K562 (cell line): Measurements from ENCODE around the gene CALU. TPM values are rescaled to one million over a fixed set of nuclear protein-coding genes. Genes with fewer than 3 reads are reported as not detected.

ENCODE experiments used
- DACH1 ChIP-seq: fragments of 450-650 bp; IDR thresholded peaks from 2 replicates; pipeline ENCODE4 v1.6.1; 2018; ENCODE audit not compliant: partially characterized antibody
- ESRRA ChIP-seq: fragments of 450-650 bp; IDR thresholded peaks from 2 replicates; pipeline ENCODE4 v1.6.1; 2014; ENCODE audit warnings: low read depth, mild to moderate bottlenecking, moderate library complexity, borderline replicate concordance
- ETV5 ChIP-seq: sonication (generic); formaldehyde crosslinking; IDR thresholded peaks from 2 replicates; pipeline ENCODE4 v1.4.0; 2020; ENCODE audit warnings: low read depth, mild to moderate bottlenecking, missing genetic modification reagents
- FOXK1 ChIP-seq: sonication (generic); formaldehyde crosslinking; IDR thresholded peaks from 2 replicates; pipeline ENCODE4 v1.8.0; 2022; ENCODE audit warnings: missing genetic modification reagents, mild to moderate bottlenecking, borderline replicate concordance
- GABPA ChIP-seq: fragments of 200-800 bp; sonication (Bioruptor generic); conservative IDR thresholded peaks from 2 replicates; pipeline ENCODE4 v1.6.1; 2016; ENCODE audit warnings: low read depth, missing genetic modification characterization, missing compliant biosample characterization
- HDAC2 ChIP-seq: fragments of 450-650 bp; IDR thresholded peaks from 2 replicates; pipeline ENCODE4 v1.6.1; 2016; ENCODE audit warnings: mild to moderate bottlenecking
- HDGF ChIP-seq: fragments of 450-650 bp; IDR thresholded peaks from 2 replicates; pipeline ENCODE4 v1.6.1; 2016
- HNRNPL ChIP-seq: fragments of 200-400 bp; formaldehyde crosslinking; IDR thresholded peaks from 2 replicates; pipeline ENCODE4 v1.6.1; 2017; ENCODE audit warnings: low read depth, mild to moderate bottlenecking, low read length
- IFI16 ChIP-seq: fragments of 250-450 bp; sonication (Bioruptor Pico); IDR thresholded peaks from 2 replicates; pipeline ENCODE4 v2.1.2; 2022; ENCODE audit warnings: mild to moderate bottlenecking, inconsistent platforms
- JUND ChIP-seq, 2 experiments: IDR thresholded peaks; 2 replicates in 1 of 2; 3 replicates in 1 of 2; pipeline ENCODE4 v1.6.1; 2011; ENCODE audit warnings: borderline replicate concordance in 2 of 2, low read depth in 2 of 2, low read length in 2 of 2, improper control_type of control experiment in 1 of 2, missing biosample characterization in 1 of 2, missing genetic modification characterization in 1 of 2, missing genetic modification reagents in 1 of 2
- KDM1A ChIP-seq, 2 experiments: fragments of 450-650 bp; IDR thresholded peaks; 2 replicates each; pipeline ENCODE4 v1.6.1; 2016; ENCODE audit warnings: mild to moderate bottlenecking in 2 of 2
- L3MBTL2 ChIP-seq: fragments of 450-650 bp; IDR thresholded peaks from 2 replicates; pipeline ENCODE4 v1.6.1; 2016; ENCODE audit warnings: mild to moderate bottlenecking, moderate library complexity
- MAFK ChIP-seq: IDR thresholded peaks from 2 replicates; pipeline ENCODE4 v1.6.1; 2011; ENCODE audit warnings: low read length, improper control_type of control experiment
- NFATC3 ChIP-seq: fragments of 450-650 bp; IDR thresholded peaks from 2 replicates; pipeline ENCODE4 v1.6.1; 2017; ENCODE audit warnings: mild to moderate bottlenecking
- PML ChIP-seq: IDR thresholded peaks from 2 replicates; pipeline ENCODE4 v1.6.1; 2012; ENCODE audit warnings: low read length, inconsistent platforms
- POLR2AphosphoS2 ChIP-seq: IDR thresholded peaks from 2 replicates; pipeline ENCODE4 v1.6.1; 2012; ENCODE audit warnings: low read length, improper control_type of control experiment
- RBM14 ChIP-seq: fragments of 200-400 bp; formaldehyde crosslinking; IDR thresholded peaks from 2 replicates; pipeline ENCODE4 v1.6.1; 2018; ENCODE audit warnings: low read depth, mild to moderate bottlenecking, low read length, moderate library complexity, borderline replicate concordance; ENCODE audit not compliant: insufficient read depth
- RBM15 ChIP-seq: fragments of 200-400 bp; formaldehyde crosslinking; IDR thresholded peaks from 2 replicates; pipeline ENCODE4 v1.6.1; 2018; ENCODE audit warnings: mild to moderate bottlenecking, low read length, moderate library complexity; ENCODE audit not compliant: insufficient read depth
- RFX7 ChIP-seq: fragments of 250-450 bp; sonication (Bioruptor Pico); IDR thresholded peaks from 2 replicates; pipeline ENCODE4 v1.5.1; 2021; ENCODE audit warnings: mild to moderate bottlenecking
- SMAD1 ChIP-seq: fragments of 150-350 bp; IDR thresholded peaks from 2 replicates; pipeline ENCODE4 v1.6.1; 2014; ENCODE audit warnings: low read length, low read depth; ENCODE audit not compliant: partially characterized antibody
- SMARCA4 ChIP-seq: fragments of 450-650 bp; IDR thresholded peaks from 2 replicates; pipeline ENCODE4 v1.6.1; 2016
- SRSF7 ChIP-seq: fragments of 200-400 bp; formaldehyde crosslinking; optimal IDR thresholded peaks from 2 replicates; pipeline ENCODE3; 2017; ENCODE audit warnings: mild to moderate bottlenecking, low read depth, low read length
- STAG1 ChIP-seq: sonication (generic); formaldehyde crosslinking; IDR thresholded peaks from 2 replicates; pipeline ENCODE4 v1.5.0; 2020; ENCODE audit warnings: missing genetic modification reagents, borderline replicate concordance
- XRCC5 ChIP-seq: fragments of 200-400 bp; formaldehyde crosslinking; IDR thresholded peaks from 2 replicates; pipeline ENCODE4 v1.6.1; 2017; ENCODE audit warnings: low read depth, mild to moderate bottlenecking, low read length
- ZNF146 ChIP-seq: IDR thresholded peaks from one replicate; pipeline ENCODE4 v1.6.1; 2018; ENCODE audit warnings: missing compliant biosample characterization; ENCODE audit not compliant: unreplicated experiment
- ZNF184 ChIP-seq: sonication (generic); formaldehyde crosslinking; IDR thresholded peaks from 2 replicates; pipeline ENCODE4 v1.5.0; 2020; ENCODE audit warnings: missing genetic modification reagents
- ZNF274 ChIP-seq: IDR thresholded peaks from 2 replicates; pipeline ENCODE4 v1.6.1; 2011; ENCODE audit warnings: low read depth, mild to moderate bottlenecking, low read length, moderate library complexity, borderline replicate concordance
- ZNF75A ChIP-seq: fragments of 450-650 bp; formaldehyde crosslinking; IDR thresholded peaks from 2 replicates; pipeline ENCODE4 v1.4.0; 2020; ENCODE audit warnings: mild to moderate bottlenecking
- ZNF785 ChIP-seq: fragments of 250-450 bp; sonication (Bioruptor Pico); IDR thresholded peaks from 2 replicates; pipeline ENCODE4 v1.4.0; 2020; ENCODE audit warnings: mild to moderate bottlenecking
- polyA plus RNA-seq, 8 experiments: library from polyadenylated mRNA; depleted of rRNA in 4 of 8; stranded (reverse) in 5 of 8; unstranded in 3 of 8; fragments of >200 nt; fragmentation: Nextera tagmentation in 2 of 8; fragmentation: Illumina TruSeq in 1 of 8; extraction: Ambion mirVana in 2 of 8; extraction: Trizol in 1 of 8; gene quantifications; 2 replicates each; pipeline versions ENCODE4 v1.2.1 to v1.2.3, GENCODE V29; 2011 to 2014; ENCODE audit warnings: inconsistent platforms in 1 of 8, missing spikeins in 1 of 8
- total RNA-seq, 7 experiments: library from RNA; depleted of rRNA in 6 of 7; stranded (reverse); fragments of >200 nt in 6 of 7; fragmentation: Illumina TruSeq in 2 of 7; extraction: Trizol in 2 of 7; gene quantifications; 2 replicates each; pipeline versions ENCODE4 v1.2.1 to v1.2.3, GENCODE V29; 2011 to 2021; ENCODE audit warnings: low replicate concordance in 1 of 7
- TF ChIP-seq, protein P1 (sequence below): fragments of 200-800 bp; sonication (Bioruptor generic); IDR thresholded peaks from 2 replicates; pipeline ENCODE4 v1.6.1; 2017; ENCODE audit warnings: missing genetic modification characterization, missing compliant biosample characterization
- TF ChIP-seq, protein P2 (sequence below): fragments of 450-650 bp; formaldehyde crosslinking; IDR thresholded peaks from 2 replicates; pipeline ENCODE4 v1.4.0; 2022; ENCODE audit warnings: missing genetic modification characterization

CALU gene
- total and polyA plus RNA-seq, 9 of the 15 experiments (the other 6 are each of a cell fraction or from before 2014, with no cell fraction given) = 166 to 286 (median 215) TPM

DNA sequence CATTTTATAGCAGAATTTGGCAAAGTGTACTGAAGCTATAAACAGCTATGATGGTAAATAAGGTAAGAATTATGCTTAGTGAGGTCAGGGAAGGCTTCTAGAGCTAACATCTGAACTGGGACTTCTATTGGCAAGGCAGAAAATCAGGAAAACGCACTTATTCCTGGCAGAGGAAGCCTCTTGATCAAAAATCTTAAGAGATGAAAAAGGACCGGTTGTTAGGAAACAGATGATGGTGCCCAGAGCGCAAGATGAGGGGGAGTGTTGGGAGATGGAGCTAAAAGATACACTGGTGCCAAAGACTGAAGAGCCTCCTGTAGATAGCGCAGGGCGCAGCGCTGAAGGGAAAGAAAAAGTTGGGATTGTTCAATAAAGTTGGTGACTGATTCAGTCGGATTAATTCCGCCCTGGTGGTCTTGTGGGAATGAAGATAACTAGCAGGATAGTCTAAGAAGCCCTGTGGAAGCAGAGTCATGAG is 550 bp upstream of the CALU start (continued):
- TF ChIP-seq SMAD1 (no peak), NFATC3 (no peak), SMARCA4 (peak; percentile 92), RBM15 (no peak), KDM1A (IDR thresholded peaks at IDR 0.05) (peak; percentile 77 to 78), RFX7 (CRISPR knock-in tag) (no peak), MAFK (no peak), ETV5 (CRISPR knock-in tag) (no peak), PML (no peak), JUND (IDR thresholded peaks at IDR 0.05; ENCODE audit: borderline replicate concordance, low read depth, low read length) (no peak), JUND (tag; IDR thresholded peaks at IDR 0.05; ENCODE audit: borderline replicate concordance, low read depth, low read length) (no peak; the same call in 2 of the 3 replicates), ZNF75A (CRISPR knock-in tag) (no peak), ZNF184 (CRISPR knock-in tag) (no peak), SRSF7 (no peak), HDAC2 (peak; percentile 91), ESRRA (no peak; the same call in 1 of the 2 replicates), GABPA (tag) (no peak), XRCC5 (no peak), ZNF274 (no peak), HDGF (no peak; the same call in 1 of the 2 replicates), POLR2AphosphoS2 (no peak), FOXK1 (CRISPR knock-in tag) (peak; percentile 87; the same call in 1 of the 2 replicates), DACH1 (no peak), IFI16 (CRISPR knock-in tag) (no peak), STAG1 (CRISPR knock-in tag) (no peak), L3MBTL2 (no peak), ZNF146 (CRISPR knock-in tag) (no peak), RBM14 (no peak), HNRNPL (no peak), ZNF785 (no peak)
- TF ChIP-seq, protein P1, sequence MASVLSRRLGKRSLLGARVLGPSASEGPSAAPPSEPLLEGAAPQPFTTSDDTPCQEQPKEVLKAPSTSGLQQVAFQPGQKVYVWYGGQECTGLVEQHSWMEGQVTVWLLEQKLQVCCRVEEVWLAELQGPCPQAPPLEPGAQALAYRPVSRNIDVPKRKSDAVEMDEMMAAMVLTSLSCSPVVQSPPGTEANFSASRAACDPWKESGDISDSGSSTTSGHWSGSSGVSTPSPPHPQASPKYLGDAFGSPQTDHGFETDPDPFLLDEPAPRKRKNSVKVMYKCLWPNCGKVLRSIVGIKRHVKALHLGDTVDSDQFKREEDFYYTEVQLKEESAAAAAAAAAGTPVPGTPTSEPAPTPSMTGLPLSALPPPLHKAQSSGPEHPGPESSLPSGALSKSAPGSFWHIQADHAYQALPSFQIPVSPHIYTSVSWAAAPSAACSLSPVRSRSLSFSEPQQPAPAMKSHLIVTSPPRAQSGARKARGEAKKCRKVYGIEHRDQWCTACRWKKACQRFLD (CRISPR knock-in tag) = no peak
- TF ChIP-seq, protein P2, sequence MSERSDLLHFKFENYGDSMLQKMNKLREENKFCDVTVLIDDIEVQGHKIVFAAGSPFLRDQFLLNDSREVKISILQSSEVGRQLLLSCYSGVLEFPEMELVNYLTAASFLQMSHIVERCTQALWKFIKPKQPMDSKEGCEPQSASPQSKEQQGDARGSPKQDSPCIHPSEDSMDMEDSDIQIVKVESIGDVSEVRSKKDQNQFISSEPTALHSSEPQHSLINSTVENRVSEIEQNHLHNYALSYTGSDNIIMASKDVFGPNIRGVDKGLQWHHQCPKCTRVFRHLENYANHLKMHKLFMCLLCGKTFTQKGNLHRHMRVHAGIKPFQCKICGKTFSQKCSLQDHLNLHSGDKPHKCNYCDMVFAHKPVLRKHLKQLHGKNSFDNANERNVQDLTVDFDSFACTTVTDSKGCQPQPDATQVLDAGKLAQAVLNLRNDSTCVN (CRISPR knock-in tag) = 0 out of 2 replicates have a peak, but pooled peaks have one; percentile 4
